ENCODE measurements around the gene CCDC141. TPM values are rescaled to one million over a fixed set of nuclear protein-coding genes. Genes with fewer than 3 reads are reported as not detected.

CCDC141 gene
- total RNA-seq, 2 donors from 2014 or later = 118 to 142 TPM

GRCh38 chr2:178920916-178921513, 128.9 kb downstream of the CCDC141 start:
- Histone ChIP-seq H3K27me3 (ENCODE audit: control insufficient read depth, insufficient read depth, low read length, poor library complexity, severe bottlenecking) (no peaks in the 10 kb centered on the region), H3K4me1 (ENCODE audit: control insufficient read depth, insufficient read depth, low read length) (no peaks in the 10 kb centered on the region), H3K4me3 (ENCODE audit: low read length) (no peak overlapping the region), H3K9ac (ENCODE audit: extremely low read depth, low read length, poor library complexity, severe bottlenecking) (no peak overlapping the region), H3K27ac (ENCODE audit: low read depth, low read length) (no peak overlapping the region), H3K9me3 (ENCODE audit: control insufficient read depth, low read length) (no peaks in the 10 kb centered on the region), H3K36me3 (ENCODE audit: control insufficient read depth, insufficient read depth, low read length) (peaks cover 87% of the 10 kb centered on the region)
- 96 to 98% methylated on average over 3 of the region's 3 CpGs for WGBS, 2 experiments (ENCODE audit: insufficient coverage in 1 of 2, insufficient read length in 1 of 2)
- Mint-ChIP-seq H3K9me3 (no peaks in the 10 kb centered on the region), H3K27ac (no peak overlapping the region), H3K27me3 (ENCODE audit: insufficient read depth) (no peaks in the 10 kb centered on the region), H3K4me1 (peaks cover 9% of the 10 kb centered on the region), H3K4me3 (no peak overlapping the region), H3K36me3 (ENCODE audit: low read depth) (peaks cover 70% of the 10 kb centered on the region)
- DNase-seq = no peak
- TF ChIP-seq CTCF (conservative IDR thresholded peaks at IDR 0.05) = no peak

GRCh38 chr2:178917555-178917954, 132.4 kb downstream of the CCDC141 start:
- no peak for DNase-seq
- H3K27ac ChIP-seq (ENCODE audit: low read depth, low read length) = no peak overlapping the region
- Mint-ChIP-seq H3K4me3 (no peak overlapping the region), H3K27ac (no peak overlapping the region), H3K27me3 (ENCODE audit: insufficient read depth) (no peaks in the 10 kb centered on the region), H3K36me3 (ENCODE audit: low read depth) (peaks cover 69% of the 10 kb centered on the region), H3K9me3 (no peaks in the 10 kb centered on the region), H3K4me1 (no peaks in the 10 kb centered on the region)
- no peak overlapping the region for H3K9ac ChIP-seq (ENCODE audit: extremely low read depth, low read length, poor library complexity, severe bottlenecking)
- H3K4me1 ChIP-seq (ENCODE audit: control insufficient read depth, insufficient read depth, low read length) = no peaks in the 10 kb centered on the region
- no peak overlapping the region for H3K4me3 ChIP-seq (ENCODE audit: low read length)
- peaks cover 83% of the 10 kb centered on the region for H3K36me3 ChIP-seq (ENCODE audit: control insufficient read depth, insufficient read depth, low read length)
- no peaks in the 10 kb centered on the region for H3K9me3 ChIP-seq (ENCODE audit: control insufficient read depth, low read length)
- 90 to 95% methylated on average over 3 to 4 of the region's 4 CpGs for WGBS, 2 experiments (ENCODE audit: insufficient coverage in 1 of 2, insufficient read length in 1 of 2)
- TF ChIP-seq CTCF (conservative IDR thresholded peaks at IDR 0.05) = no peak
- H3K27me3 ChIP-seq (ENCODE audit: control insufficient read depth, insufficient read depth, low read length, poor library complexity, severe bottlenecking) = no peaks in the 10 kb centered on the region

GRCh38 chr2:178915423-178916173, 134.3 kb downstream of the CCDC141 start:
- H3K4me3 Mint-ChIP-seq = no peak overlapping the region
- Histone ChIP-seq H3K4me3 (ENCODE audit: low read length) (no peak overlapping the region), H3K4me1 (ENCODE audit: control insufficient read depth, insufficient read depth, low read length) (no peaks in the 10 kb centered on the region), H3K27me3 (ENCODE audit: control insufficient read depth, insufficient read depth, low read length, poor library complexity, severe bottlenecking) (no peaks in the 10 kb centered on the region), H3K9me3 (ENCODE audit: control insufficient read depth, low read length) (no peaks in the 10 kb centered on the region), H3K27ac (ENCODE audit: low read depth, low read length) (no peak overlapping the region), H3K36me3 (ENCODE audit: control insufficient read depth, insufficient read depth, low read length) (peaks cover 80% of the 10 kb centered on the region), H3K9ac (ENCODE audit: extremely low read depth, low read length, poor library complexity, severe bottlenecking) (no peak overlapping the region)
- H3K36me3 Mint-ChIP-seq (ENCODE audit: low read depth) = peaks cover 56% of the 10 kb centered on the region
- H3K27ac Mint-ChIP-seq = no peak overlapping the region
- 93% methylated on average over 2 of the region's 2 CpGs for whole genome bisulfite sequencing, 2 experiments (ENCODE audit: insufficient coverage in 1 of 2, insufficient read length in 1 of 2)
- no peaks in the 10 kb centered on the region for H3K27me3 Mint-ChIP-seq (ENCODE audit: insufficient read depth)
- peaks cover 3% of the 10 kb centered on the region for H3K4me1 Mint-ChIP-seq
- DNase-seq = no peak
- no peak for TF ChIP-seq CTCF (conservative IDR thresholded peaks at IDR 0.05)
- no peaks in the 10 kb centered on the region for H3K9me3 Mint-ChIP-seq
